GM21717 (cell line): ENCODE results near the gene PDS5B.
A peak's percentile ranks its signal among the peaks of the same experiment; 100 is the strongest.
"Not testable (repeated sequence)": the region's sequence is repeated elsewhere in the genome, so short reads cannot be mapped to it uniquely, and the experiment has no call there.

Source experiments
- ATAC-seq: cut with Tn5 transposase; IDR thresholded peaks from one replicate; pipeline ENCODE4 v1.9.1; 2021; ENCODE audit warnings: mild to moderate bottlenecking, moderate library complexity; ENCODE audit not compliant: unreplicated experiment

PDS5B gene

GRCh38 chr13:32586080-32586900 lies at the start of gene PDS5B:
Gene PDS5B, plus strand, starts transcription at chr13:32586452. Its CDS starts 62,321 bp downstream, at chr13:32648773.
- peak; percentile 83 for ATAC-seq

GRCh38 chr13:32537580-32538142 lies 48.6 kb upstream of the PDS5B start:
- ATAC-seq, result no peak

GRCh38 chr13:32538143-32538620 lies 48.1 kb upstream of the PDS5B start:
- ATAC-seq, result peak; percentile 81

- ATAC-seq, result peak; percentile 93
Observed at GRCh38 chr13:32538621-32539246, 47.5 kb upstream of the PDS5B start, which contains the start of gene N4BP2L2. Gene N4BP2L2, minus strand, starts transcription at chr13:32538795. Its CDS starts 1,768 bp downstream, at chr13:32537027.

- no peak for ATAC-seq
Observed at GRCh38 chr13:32542221-32542620, 44.0 kb upstream of the PDS5B start.

- no peak for ATAC-seq
Observed at GRCh38 chr13:32545083-32545482, 41.2 kb upstream of the PDS5B start.

GRCh38 chr13:32548837-32549236 lies 37.4 kb upstream of the PDS5B start:
- no peak for ATAC-seq

GRCh38 chr13:32549788-32550187 lies 36.5 kb upstream of the PDS5B start:
- ATAC-seq, result no peak

GRCh38 chr13:32553720-32554119 lies 32.5 kb upstream of the PDS5B start:
- no peak for ATAC-seq

GRCh38 chr13:32555613-32556012 lies 30.6 kb upstream of the PDS5B start:
- no peak for ATAC-seq

GRCh38 chr13:32560842-32561241 lies 25.4 kb upstream of the PDS5B start:
- not testable (repeated sequence) for ATAC-seq

GRCh38 chr13:32575687-32576086 lies 10.6 kb upstream of the PDS5B start:
- not testable (repeated sequence) for ATAC-seq

- ATAC-seq, result no peak
Observed at GRCh38 chr13:32577032-32577431, 9.2 kb upstream of the PDS5B start.

GRCh38 chr13:32581177-32581786 lies 5.0 kb upstream of the PDS5B start:
- ATAC-seq, result no peak

- no peak for ATAC-seq
Observed at GRCh38 chr13:32582281-32582680, 4.0 kb upstream of the PDS5B start.

- ATAC-seq, result no peak
Observed at GRCh38 chr13:32582991-32583390, 3.3 kb upstream of the PDS5B start.

GRCh38 chr13:32585550-32586079 lies 637 bp upstream of the PDS5B start:
- ATAC-seq, result no peak

GRCh38 chr13:32587011-32587810 lies 959 bp downstream of the PDS5B start:
- ATAC-seq, result peak; percentile 38

- no peak for ATAC-seq
Observed at GRCh38 chr13:32587811-32588170, 1.5 kb downstream of the PDS5B start.

GRCh38 chr13:32588736-32589135 lies 2.5 kb downstream of the PDS5B start:
- ATAC-seq, result no peak
